Activated T-helper 1 cell treated with anti-CD3 and anti-CD28 coated beads, Interleukin-2, amount 50 U/mL, for 16 hours (primary cell): ENCODE results near the gene CEP85.

Experiments used
- DNase-seq, 2 donors: peaks; one replicate each; pipeline ENCODE4 v3.0.0-alpha.2; 2020; ENCODE audit warnings: low read depth in 1 of 2, low spot score in 1 of 2

The CEP85 gene

GRCh38 chr1:26233903-26234643 lies at the start of gene CEP85:
Gene CEP85 (plus strand): TSS chr1:26234200. CDS start chr1:26239784, 5,584 bp downstream.
- peak; percentile 97 to 98 for DNase-seq

- DNase-seq = no peak
Measured at GRCh38 chr1:26184883-26185282, 49.1 kb upstream of the CEP85 start.

- no peak for DNase-seq
Measured at GRCh38 chr1:26187882-26188281, 46.1 kb upstream of the CEP85 start.

- no peak for DNase-seq
Measured at GRCh38 chr1:26188477-26188876, 45.5 kb upstream of the CEP85 start.

GRCh38 chr1:26189331-26189730 lies 44.7 kb upstream of the CEP85 start:
- DNase-seq = no peak

GRCh38 chr1:26189751-26190275 lies 44.2 kb upstream of the CEP85 start:
- DNase-seq = no peak

- DNase-seq = no peak
Measured at GRCh38 chr1:26190373-26190987, 43.5 kb upstream of the CEP85 start, which contains the start of gene CATSPER4. Gene CATSPER4 (plus strand): TSS chr1:26190602. CDS start chr1:26190628, 26 bp downstream.

GRCh38 chr1:26191739-26192138 lies 42.3 kb upstream of the CEP85 start:
- DNase-seq = no peak

- no peak for DNase-seq
Measured at GRCh38 chr1:26195805-26196204, 38.2 kb upstream of the CEP85 start.

- no peak for DNase-seq
Measured at GRCh38 chr1:26197301-26197700, 36.7 kb upstream of the CEP85 start.

- no peak for DNase-seq
Measured at GRCh38 chr1:26197813-26198212, 36.2 kb upstream of the CEP85 start.

GRCh38 chr1:26200413-26200812 lies 33.6 kb upstream of the CEP85 start:
- no peak for DNase-seq

- DNase-seq = no peak
Measured at GRCh38 chr1:26203642-26204318, 30.2 kb upstream of the CEP85 start.

- DNase-seq = no peak
Measured at GRCh38 chr1:26210147-26210870, 23.7 kb upstream of the CEP85 start.

- DNase-seq = no peak
Measured at GRCh38 chr1:26212726-26213125, 21.3 kb upstream of the CEP85 start.

- no peak for DNase-seq
Measured at GRCh38 chr1:26213335-26213905, 20.6 kb upstream of the CEP85 start.

GRCh38 chr1:26215246-26215645 lies 18.8 kb upstream of the CEP85 start:
- DNase-seq = no peak

- DNase-seq = no peak
Measured at GRCh38 chr1:26218906-26219494, 15.0 kb upstream of the CEP85 start.

- DNase-seq = no peak
Measured at GRCh38 chr1:26220199-26220912, 13.6 kb upstream of the CEP85 start.

GRCh38 chr1:26221094-26221493 lies 12.9 kb upstream of the CEP85 start:
- DNase-seq = no peak
